Coronary artery (tissue), 2 donors: ENCODE results near the gene RAB14.

ENCODE experiments used
- DNase-seq: peaks from one replicate; pipeline ENCODE4 v3.0.0-alpha.2; 2017; ENCODE audit warnings: low spot score
- H3K27ac ChIP-seq, 2 donors: fragments of 200-600 bp; sonication (generic); one replicate each; pipeline ENCODE4 v1.5.1; 2016 to 2019
- H3K4me3 ChIP-seq: fragments of 200-600 bp; sonication (generic); 2 replicates; pipeline ENCODE4 v1.5.1; 2016; ENCODE audit warnings: mild to moderate bottlenecking, moderate library complexity
- TF ChIP-seq, protein P1 (sequence below): fragments of 200-600 bp; sonication (generic); IDR thresholded peaks from one replicate; pipeline ENCODE4 v1.5.1; 2019; ENCODE audit warnings: antibody characterized with exemption

Gene RAB14

DNA sequence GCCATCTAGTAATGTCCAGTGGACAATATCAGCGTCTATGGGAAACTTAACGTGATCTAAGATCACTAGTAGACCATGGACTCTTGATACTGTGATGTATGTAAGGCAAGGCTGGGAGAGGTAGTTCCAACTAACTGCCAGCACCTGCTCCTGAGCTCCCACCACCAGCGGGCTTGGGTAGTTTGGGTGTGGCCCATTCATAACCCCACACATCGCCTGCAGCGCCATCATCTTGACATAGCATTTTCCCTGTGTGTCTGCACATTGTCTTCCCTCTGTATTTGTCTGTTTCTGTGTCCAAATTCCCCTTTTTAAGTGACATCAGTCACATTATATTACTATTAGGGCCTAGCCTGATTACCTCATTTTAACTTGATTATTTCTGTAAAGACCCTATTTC is 38.2 kb upstream of the RAB14 start:
- Histone ChIP-seq H3K27ac (no peak overlapping the region), H3K4me3 (no peak overlapping the region)
- no peak for DNase-seq
- TF ChIP-seq, protein P1, sequence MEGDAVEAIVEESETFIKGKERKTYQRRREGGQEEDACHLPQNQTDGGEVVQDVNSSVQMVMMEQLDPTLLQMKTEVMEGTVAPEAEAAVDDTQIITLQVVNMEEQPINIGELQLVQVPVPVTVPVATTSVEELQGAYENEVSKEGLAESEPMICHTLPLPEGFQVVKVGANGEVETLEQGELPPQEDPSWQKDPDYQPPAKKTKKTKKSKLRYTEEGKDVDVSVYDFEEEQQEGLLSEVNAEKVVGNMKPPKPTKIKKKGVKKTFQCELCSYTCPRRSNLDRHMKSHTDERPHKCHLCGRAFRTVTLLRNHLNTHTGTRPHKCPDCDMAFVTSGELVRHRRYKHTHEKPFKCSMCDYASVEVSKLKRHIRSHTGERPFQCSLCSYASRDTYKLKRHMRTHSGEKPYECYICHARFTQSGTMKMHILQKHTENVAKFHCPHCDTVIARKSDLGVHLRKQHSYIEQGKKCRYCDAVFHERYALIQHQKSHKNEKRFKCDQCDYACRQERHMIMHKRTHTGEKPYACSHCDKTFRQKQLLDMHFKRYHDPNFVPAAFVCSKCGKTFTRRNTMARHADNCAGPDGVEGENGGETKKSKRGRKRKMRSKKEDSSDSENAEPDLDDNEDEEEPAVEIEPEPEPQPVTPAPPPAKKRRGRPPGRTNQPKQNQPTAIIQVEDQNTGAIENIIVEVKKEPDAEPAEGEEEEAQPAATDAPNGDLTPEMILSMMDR = no peak

DNA sequence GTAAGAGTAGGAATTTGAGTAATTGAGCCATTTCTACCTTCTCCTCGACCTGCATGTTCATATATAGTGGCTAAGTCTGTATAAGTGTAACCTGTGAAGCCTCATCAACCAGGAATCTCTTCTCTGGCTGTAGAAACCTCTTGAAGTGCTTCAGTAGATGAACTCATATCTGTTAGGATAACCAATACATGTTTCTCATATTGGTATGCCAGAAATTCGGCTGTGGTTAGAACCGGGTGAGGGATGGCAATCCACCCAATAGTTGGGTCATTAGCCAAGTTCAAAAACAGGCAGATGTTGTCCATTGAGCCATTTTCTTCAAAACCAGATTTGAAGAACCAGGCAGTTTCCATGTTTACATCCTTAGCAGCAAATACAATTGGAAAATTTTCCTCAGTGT is 37.4 kb upstream of the RAB14 start:
- TF ChIP-seq, protein P1 = no peak
- Histone ChIP-seq H3K27ac (no peak overlapping the region), H3K4me3 (no peak overlapping the region)
- DNase-seq = no peak

DNA sequence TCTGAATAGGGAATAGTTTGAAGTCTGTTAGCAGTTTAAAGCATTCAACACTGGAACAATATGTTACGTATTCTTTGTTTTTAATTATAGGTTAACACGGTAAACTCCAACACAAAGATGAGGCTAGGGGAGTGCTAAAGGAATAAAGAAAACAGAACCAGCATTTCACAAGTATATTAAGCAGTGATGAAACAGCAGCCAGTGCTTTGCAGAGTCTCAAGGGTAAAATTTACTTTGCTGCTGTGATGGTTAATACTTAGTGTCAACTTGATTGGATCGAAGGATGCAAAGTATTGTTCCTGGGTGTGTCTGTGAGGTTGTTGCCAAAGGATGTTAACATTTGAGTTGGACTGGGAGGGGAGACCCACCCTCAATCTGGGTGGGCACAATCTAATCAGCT is 36.2 kb upstream of the RAB14 start:
- H3K27ac ChIP-seq = no peak overlapping the region
- DNase-seq = no peak
- TF ChIP-seq, protein P1 = no peak
- H3K4me3 ChIP-seq = no peak overlapping the region

DNA sequence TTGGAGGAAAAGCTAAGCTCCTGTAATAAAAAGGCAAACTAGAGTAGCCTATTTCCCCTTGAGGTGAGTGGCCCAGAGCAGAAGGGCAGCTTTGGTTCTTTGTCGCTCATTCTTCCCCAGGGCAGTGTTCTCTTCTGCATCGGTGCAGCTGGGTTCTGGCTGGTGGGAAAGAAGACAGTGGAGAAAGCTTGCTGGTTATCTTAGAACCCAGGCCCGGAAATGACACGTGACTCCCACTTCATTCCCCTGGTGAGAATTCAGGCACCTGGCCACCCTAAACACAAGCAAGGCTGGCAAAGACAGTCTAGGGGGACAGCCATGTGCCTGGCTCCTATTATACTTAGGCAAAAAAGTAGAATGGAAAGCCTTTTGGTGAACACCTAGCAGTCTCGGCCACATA is 33.8 kb upstream of the RAB14 start:
- Histone ChIP-seq H3K27ac (no peak overlapping the region), H3K4me3 (no peak overlapping the region)
- TF ChIP-seq, protein P1 = no peak
- no peak for DNase-seq

DNA sequence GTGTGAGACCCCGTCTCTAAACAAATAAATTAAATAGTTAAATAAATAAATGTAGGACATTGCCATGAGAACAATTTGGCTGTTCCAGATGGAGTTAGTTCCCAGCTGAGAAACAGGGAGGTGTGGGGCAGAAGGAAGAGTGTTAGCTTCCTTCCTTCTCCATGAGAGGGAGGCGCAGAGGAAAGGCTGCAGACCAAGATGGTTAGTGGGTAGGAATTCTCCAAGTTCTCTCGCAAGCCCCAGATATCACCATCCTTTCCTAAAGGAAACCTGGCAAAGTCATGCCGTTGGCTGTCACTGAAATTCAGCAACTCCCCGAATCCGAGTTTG is 33.1 kb upstream of the RAB14 start:
- Histone ChIP-seq H3K27ac (no peak overlapping the region), H3K4me3 (no peak overlapping the region)
- TF ChIP-seq, protein P1 = no peak
- DNase-seq = no peak

DNA sequence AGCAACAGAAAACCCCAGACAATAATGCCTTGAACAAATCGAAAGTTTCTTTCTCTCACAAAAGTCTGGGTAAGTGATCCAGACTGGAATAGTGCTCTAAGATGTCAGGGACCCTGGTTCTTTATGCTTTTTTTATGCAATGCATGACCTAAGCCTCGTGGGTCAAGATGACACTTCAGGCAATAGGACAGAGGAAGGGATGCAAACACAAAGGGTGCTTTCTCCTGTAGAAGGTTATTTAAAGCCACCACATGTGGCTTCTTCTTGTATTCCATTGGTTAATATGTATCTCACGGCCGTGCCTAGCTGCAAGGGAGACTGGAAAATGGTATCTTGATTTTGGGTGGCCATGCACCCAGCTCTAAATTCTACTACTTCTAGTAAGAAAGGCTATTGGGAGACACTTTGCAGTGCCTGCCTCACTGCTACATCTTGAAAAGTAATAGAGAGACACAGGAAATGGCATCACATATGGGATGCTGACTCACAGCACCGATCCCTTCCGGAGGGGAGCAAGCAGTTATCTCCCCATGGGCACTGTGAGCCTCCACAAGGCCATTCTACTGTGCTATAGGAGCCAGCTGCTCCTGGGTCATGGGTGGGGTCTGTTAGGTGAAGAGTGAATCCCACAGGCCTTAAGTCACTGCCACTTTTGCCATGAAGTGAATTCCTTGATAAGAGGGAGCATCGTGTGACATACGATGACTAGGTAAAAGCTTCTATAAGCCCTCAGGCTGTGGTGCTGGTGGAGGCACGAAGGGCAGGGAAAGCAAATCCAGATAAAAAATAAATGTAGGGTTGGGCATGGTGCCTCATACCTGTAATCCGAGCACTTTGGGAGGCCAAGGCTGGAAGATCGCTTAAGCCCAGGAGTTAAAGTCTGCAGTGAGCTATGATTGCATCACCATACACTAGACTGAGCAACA is 32.5 kb upstream of the RAB14 start:
- Histone ChIP-seq H3K4me3 (no peak overlapping the region), H3K27ac (no peak overlapping the region)
- no peak for DNase-seq
- TF ChIP-seq, protein P1 = no peak

DNA sequence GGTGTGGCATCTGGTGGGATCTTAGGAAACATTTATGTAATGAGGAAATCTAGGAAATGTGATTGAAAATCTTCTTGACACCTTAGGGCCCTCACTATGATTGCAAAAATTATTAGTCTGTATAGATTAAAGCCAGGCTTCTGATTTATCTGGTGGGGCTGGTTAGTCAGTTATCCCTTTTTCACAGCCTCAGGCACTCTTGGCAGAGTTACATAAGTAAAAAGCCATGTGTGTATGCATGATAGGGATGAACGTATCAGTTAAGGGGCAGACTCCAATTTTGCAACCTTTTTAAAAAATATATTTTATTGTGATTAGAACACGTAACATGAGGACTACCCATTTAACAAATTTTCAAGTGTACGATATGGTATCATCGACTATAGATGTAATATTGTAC is 30.6 kb upstream of the RAB14 start:
- DNase-seq = no peak
- TF ChIP-seq, protein P1 = no peak
- no peak overlapping the region for H3K4me3 ChIP-seq
- H3K27ac ChIP-seq = no peak overlapping the region
